A172 (cell line): Measurements from ENCODE around the gene MSH3. TPM values are rescaled to one million over a fixed set of nuclear protein-coding genes. Genes with fewer than 3 reads are reported as not detected.
"Not testable (repeated sequence)": the region's sequence is repeated elsewhere in the genome, so short reads cannot be mapped to it uniquely, and the experiment has no call there.

ENCODE experiments used
- DNase-seq: peaks from one replicate; pipeline ENCODE4 v3.0.0-alpha.2; 2015; ENCODE audit warnings: low spot score
- total RNA-seq: library from RNA; depleted of rRNA; stranded (reverse); fragments of >200 nt; shearing (Covaris generic); gene quantifications from 2 replicates; pipeline ENCODE4 v1.2.3, GENCODE V29; 2014

Gene MSH3
- total RNA-seq, 1 experiment from 2014 or later: 21.4 TPM

DNA sequence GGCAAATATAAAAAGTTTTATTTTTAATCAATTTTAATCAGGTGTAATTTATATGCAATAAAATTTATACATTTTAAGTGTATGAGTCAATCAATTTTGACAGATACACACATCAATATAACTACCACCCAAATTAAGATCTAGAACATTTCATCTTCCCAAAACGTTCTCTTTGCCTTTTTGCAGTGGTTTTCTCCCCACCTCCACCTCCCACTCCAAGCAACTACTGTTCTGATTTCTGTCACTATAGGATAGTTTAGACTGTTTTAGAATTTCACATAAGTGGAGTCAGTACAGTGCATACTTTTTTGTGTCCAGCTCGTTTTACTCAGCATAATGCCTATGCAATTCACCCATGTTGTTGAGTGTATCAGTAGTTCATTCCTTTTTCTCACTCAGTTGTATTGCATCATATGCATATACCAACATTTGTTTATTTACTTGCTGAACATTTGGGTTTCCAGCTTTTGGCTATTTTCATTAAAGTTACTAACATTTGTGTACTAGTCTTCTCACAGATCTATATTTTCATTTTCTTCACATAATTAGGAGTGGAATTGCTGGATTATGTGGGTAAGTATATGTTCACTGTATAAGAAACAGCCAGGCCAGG lies 52.5 kb downstream of the MSH3 start:
- no peak for DNase-seq

DNA sequence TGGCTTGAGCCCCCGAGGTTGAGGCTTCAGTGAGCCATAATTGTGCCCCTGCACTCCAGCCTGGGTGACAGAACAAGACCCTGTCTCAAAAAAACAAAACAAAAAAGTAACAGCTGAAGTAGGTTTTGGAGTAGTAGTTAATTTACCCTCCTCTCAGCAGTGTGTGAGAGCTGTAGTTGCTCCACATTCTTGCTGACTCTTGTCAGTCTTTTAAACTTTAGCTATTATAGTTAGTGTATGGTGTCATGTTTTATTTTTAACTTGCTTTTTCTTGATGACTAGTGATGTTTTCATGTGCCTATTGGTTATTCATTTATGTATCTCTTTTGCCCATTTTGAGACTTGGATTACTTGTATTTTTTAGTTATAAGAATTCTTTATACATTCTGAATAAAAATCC lies 53.2 kb downstream of the MSH3 start:
- DNase-seq: no peak

- DNase-seq: no peak
These were observed 56.8 kb downstream of the MSH3 start for GRCh38 chr5:80711216-80711615.

DNA sequence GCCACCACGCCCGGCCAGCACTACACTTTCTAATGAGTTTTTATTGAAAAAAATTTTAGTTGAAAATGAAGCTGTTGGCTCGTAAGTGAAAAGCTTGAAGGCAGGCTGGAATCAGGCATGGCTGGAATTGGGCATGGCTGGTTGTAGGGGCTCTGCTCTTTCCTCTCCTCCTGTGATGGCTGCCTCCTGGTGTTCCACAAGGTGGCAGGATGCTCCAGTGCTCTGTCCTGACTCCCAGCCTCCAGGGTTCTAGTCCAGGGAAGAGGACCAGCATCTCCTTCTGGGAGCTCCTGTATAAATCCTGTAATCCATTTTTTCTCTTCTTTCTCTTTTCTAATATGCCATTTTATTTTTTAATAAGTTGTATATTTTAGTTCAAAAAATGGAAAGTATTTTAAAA lies 57.5 kb downstream of the MSH3 start:
- DNase-seq: peak; percentile 46

DNA sequence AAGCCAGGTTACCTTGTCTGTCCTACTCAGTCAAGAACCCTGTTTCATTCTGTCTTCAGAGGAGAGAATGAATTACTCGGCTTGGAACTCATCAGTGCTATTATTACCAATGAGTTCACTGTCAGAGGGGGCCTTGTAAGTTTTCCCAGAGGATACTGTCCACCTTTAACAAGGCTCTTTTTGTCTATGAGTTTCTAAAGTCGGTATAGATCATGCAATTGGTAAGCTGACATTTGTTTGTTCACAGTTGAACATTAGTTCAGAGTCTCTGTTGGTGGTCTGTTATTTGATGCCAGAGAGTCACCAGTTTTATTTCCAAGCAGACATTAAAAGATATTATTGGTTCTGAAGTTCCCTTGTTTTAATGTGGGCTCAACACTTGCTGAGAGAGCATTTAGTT lies 58.5 kb downstream of the MSH3 start:
- DNase-seq: no peak

GRCh38 chr5:80713631-80714030 lies 59.2 kb downstream of the MSH3 start:
- DNase-seq: no peak

DNA sequence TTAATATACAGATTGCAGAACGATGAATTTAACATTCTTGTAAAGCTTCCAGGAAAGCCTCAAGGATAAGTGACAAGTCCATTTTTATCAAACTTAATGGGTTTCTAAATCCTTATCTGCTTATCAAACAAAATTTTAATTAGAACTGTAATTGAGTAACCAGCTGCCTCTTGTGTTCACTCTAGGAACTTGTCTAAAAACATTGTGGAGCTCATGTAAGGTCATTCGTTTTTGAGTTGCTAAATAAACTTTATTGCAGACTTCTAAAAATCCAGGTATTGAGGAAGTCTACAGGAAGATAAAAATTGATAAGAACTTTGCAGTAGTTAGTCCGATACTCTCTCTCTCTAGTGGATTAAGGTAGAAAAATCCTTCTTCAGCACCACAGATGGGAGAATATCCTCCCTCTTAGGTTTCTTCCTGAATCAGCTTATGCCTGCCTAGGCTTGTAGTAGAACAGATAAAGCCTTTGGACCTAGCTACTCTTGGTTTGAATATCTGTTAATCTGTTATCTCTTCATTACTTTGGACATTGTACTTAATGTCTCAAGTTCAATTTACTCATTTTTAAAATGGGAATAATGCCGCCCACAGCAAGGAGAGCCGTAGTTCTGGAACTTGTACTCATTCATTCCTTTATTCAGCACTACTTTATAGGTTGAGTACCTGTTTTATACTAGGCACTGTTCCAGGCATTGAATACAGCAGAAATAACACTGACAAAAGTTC lies 60.3 kb downstream of the MSH3 start:
- no peak for DNase-seq

- DNase-seq: no peak
These were observed 61.4 kb downstream of the MSH3 start for GRCh38 chr5:80715887-80716286.

GRCh38 chr5:80720181-80720580 lies 65.7 kb downstream of the MSH3 start:
- no peak for DNase-seq

GRCh38 chr5:80722916-80723315 lies 68.5 kb downstream of the MSH3 start:
- no peak for DNase-seq

DNA sequence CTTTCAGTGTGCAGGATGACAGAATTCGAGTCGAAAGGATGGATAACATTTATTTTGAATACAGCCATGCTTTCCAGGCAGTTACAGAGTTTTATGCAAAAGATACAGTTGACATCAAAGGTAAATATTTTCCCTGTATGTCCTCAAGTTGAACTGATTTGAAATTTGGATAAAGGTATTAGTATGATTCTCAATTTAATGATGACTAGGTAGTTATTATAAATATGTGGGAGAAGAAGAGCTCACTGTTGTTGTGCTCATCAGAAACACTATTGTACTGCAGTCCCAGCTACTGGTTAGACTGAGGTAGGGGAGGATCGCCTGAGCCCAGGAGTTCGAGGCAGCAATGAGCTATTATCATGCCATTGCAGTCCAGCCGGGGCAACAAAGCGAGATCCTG lies 71.0 kb downstream of the MSH3 start:
- DNase-seq: no peak

DNA sequence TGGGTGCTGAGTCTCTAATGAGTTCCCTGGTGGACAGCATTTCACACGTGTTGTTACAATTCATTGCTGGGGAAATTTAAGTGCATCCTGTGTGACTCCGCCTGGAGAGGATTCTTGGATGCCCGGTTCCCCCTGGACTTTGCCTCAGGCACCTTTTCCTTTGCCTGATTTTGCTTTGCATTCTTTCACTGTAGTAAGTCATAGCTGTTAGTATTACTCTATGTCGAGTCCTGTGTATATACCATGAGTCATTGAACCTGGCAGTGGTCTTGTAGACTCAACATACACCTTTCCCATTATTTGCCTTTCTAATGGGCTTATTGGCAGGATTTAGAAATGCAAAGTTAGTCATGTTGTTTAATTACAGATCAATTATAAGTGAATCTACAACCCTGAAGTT lies 82.3 kb downstream of the MSH3 start:
- DNase-seq: no peak

DNA sequence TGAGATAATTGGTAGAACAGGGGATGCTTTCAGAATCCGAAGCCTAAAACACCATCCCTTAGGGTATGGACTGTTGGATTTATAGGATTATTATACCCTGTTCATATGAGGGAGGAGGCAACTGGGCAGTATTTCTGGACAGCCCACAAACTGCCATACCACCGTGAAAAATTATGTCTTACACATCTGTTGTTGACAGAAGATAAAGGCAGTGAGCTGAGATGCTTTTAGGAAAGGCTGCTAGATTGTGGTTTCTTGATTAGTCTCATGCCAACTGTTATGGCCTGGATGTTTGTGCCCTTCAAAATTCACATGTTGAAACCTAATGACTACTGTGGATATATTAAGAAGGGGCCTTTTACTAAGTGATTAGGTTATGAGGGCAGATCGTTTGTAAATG lies 84.0 kb downstream of the MSH3 start:
- DNase-seq: no peak

- no peak for DNase-seq
These were observed 84.6 kb downstream of the MSH3 start for GRCh38 chr5:80739057-80739456.

DNA sequence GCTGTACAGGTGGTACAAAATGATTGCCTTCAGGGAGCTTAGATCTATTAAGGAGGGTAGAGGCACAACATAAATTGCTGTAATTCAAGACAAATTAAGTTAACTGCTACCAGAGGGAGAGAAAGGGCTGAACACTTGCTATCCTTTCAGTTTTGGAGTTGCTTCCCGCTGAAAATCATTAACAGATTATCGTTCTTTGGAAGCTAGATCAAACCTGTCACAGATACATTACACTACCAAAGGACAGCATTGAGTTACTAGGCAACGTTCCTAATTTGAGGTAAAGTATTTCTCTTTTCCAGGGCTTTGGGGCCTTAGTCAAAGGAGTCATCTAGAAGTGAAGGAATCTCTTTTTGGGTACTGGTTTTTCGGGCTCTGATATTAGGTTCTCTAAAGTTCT lies 85.0 kb downstream of the MSH3 start:
- no peak for DNase-seq

- no peak for DNase-seq
These were observed 85.4 kb downstream of the MSH3 start for GRCh38 chr5:80739898-80740297.

GRCh38 chr5:80740488-80740887 lies 86.0 kb downstream of the MSH3 start:
- not testable (repeated sequence) for DNase-seq

GRCh38 chr5:80740999-80741398 lies 86.5 kb downstream of the MSH3 start:
- DNase-seq: no peak

GRCh38 chr5:80744149-80744548 lies 89.7 kb downstream of the MSH3 start:
- no peak for DNase-seq

GRCh38 chr5:80745490-80745889 lies 91.0 kb downstream of the MSH3 start:
- DNase-seq: peak; percentile 74

DNA sequence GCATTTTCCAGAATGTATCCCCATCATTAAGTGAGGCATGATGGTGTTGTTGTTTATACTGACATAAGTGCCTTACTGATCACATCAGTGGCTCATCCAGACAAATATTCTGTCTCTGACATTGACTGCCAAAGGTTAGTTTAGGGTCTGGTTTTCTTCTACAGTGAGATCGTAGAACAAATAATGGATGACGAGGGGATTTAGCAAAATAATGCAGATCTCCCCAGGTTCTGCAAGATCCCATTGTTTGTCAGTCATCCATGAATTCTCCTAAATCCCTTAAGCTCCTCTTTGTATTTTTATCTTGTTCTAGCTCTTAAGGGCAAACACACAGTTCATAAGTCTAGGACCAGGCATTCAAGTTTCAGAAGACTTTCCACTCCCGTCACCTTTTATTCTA lies 93.5 kb downstream of the MSH3 start:
- no peak for DNase-seq

GRCh38 chr5:80752427-80752826 lies 98.0 kb downstream of the MSH3 start:
- DNase-seq: no peak

GRCh38 chr5:80753712-80754111 lies 99.3 kb downstream of the MSH3 start:
- DNase-seq: no peak

GRCh38 chr5:80754900-80755299 lies 100.4 kb downstream of the MSH3 start:
- DNase-seq: no peak
